Stimulated activated naive CD8-positive, alpha-beta T cell treated with anti-CD3 and anti-CD28 coated beads, Interleukin-15, Interleukin-2, amounts not matched to agents 100 U/mL and 50 U/mL, for 24 hours (primary cell): ENCODE results near the gene NAA10.

Experiments
- ATAC-seq: fragments of 150-1000 bp; cut with Tn5 transposase; one replicate; pipeline ENCODE4 v1.10.0; 2021
- DNase-seq: peaks from one replicate; pipeline ENCODE4 v3.0.0; 2021

The NAA10 gene

DNA sequence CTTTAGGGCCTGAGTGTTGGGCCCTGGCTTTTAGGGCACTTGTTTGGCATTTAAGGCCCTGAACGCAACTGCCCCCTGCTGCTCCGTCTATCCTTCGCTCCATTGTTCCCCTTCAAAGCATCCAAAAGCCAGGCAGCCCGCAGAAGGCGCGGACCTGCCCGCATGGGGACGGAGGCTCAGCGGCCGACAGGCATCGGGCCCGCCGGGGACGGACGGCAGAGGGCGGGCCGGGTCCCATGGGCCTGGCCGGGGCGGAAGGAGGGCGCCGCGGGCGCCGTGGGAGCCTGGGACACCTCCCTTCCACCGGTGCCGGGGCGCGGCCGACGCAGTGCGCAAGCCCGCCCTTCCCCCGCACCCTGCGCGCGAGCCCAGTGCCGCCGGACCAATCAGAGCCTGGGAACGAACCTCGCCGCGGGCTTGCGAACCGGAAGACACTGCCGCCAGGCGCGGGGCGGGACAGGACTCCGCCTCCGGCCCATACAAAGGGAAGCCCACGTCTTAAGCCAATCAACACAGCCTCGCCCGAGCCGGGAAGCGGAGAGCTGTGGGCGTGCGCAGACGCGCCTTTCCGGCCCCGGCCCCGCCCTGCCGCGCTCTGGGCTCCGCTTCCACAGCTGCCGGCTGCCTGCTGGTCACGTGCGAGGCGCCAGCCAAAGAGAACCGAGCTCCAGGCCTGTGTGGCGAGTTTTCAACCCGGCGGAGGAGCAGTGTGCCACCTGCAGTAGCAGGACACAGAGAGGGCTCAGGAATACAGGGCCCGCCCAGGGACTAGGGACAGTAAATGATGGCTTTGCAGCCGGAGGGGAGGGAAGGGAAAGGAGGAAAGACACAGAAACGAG is 6.7 kb downstream of the NAA10 start:
- ATAC-seq (peak; percentile 71), DNase-seq (peak; percentile 90)

DNA sequence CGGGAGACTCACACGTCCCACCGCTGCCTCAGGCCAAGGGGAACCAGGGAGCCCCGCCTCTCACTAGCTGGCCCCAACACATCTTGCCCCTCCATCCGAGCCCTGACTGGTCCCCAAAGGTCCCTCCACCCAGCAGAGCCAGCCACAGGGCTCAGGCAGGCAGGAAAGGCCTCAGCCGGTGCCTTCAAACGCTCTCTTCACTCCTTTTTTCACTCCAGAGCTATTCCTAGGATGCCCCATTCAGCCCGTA is 7.2 kb downstream of the NAA10 start:
- DNase-seq (no peak), ATAC-seq (peak; percentile 0)

DNA sequence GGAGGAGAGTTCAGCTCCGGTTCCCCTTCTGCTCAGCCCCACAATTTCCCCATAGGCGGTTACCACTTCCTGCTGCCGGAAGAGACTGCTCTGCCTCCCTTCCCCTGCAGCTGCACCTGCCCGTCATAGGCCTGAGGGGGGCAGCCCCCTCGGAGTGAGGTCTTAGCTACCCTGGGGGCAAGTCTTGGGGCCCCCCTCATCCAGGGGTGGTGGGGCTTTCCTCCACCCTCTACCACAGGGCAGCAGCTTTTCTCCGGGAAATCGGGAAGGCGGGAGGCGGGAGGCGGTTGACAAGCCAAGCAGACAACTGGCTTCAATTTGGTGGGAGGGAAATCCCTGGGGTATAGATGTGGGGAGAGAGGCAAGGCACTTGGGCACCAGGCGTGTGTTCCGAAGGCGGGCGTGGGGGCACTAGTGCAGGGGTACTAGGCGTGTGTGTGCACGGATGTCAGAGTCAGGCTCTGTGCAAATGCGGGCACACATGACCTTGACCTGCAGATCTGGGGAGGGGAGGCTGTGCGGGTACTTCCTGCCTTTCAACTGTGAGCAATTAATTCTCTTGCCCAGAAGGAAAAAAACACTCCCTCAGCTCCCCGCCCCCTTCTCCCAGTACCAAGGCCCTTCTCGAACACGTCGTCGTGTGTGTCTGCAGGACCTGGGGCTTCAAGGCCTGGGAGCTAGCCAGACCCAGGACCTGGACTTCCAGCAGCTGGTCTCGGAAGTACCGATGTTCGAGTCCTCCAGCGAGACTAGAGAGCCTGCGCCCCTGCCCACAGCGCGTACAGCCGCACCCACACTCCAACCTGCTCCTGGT is 7.8 kb downstream of the NAA10 start:
- DNase-seq = peak; percentile 76
- peak; percentile 47 for ATAC-seq

DNA sequence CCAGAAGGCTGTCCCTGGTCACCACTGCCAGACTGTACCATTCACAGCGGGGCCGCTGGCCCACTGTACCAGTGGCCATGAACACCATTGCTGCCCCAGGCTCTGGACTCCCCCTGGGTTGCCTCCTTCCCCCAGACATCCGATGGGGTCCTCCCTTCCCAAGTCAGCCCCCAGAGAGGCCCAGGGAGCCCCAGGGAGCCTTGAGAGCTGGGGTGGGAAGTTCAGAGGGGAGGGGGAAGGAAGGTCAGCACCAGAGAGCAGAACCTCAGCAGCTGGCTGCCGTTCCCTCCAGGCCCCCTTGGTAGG is 8.3 kb downstream of the NAA10 start:
- no peak for DNase-seq
- peak; percentile 1 for ATAC-seq

DNA sequence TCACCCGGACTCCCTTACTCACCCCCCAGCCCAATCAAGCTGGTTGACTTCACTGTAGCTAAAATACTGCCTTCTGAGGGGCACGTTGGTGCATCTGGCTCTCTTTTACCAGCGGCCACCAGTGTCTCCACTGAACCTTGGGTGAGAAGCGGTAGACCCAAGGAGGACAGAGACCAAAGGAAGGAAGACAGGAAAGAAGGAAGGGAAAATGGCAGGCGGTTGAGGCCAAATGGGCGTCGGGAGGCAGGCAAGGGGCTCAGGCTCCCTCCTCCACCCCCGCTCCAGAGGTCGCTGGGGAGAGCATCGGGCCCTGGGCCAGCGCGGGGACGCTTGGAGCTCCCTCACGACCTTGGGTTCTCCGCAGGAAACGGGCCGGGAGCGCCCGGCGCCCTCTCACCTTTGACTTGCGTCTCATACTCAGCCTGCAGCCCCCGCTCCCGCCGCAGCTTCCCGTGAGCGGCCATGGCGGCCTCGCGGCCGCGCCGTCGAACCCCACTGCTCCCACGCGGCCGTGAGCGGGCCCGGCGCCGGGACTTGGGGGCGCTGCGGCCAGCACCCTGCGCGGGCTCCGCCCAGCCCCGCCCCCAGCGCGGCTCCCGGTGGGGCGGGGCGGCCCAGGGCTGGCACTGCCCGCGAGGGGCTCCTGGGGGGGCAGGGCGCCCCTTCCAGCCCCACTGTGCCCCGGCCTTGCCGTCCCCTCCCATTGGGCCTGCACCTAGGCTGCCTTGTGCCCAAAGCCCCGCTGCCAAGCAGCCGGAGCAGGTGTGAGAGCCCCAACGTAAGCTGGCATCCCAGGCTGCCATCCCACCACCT is 8.9 kb downstream of the NAA10 start, which contains the start of gene ARHGAP4:
ARHGAP4 (minus strand) TSS at position 526 of the 813 bp plus-strand sequence; CDS start at position 464, 62 bp downstream.
- ATAC-seq = peak; percentile 9

DNA sequence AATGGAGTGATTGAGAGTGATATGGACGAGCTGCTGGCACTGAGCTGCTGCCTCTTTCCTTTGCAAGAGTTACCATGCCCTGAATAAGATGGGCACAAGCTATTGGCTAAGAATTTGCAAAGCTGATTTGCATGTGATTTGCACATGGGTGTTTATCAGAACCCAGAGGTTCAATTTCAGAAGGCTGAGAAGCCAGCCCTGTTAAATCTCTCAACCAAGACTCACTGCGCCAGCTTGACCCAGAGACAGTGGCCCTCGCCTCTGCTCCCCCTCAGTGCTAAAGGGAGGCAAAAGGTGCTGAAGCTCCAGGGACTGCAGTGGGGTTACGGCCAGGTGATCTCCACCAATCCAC is 9.5 kb downstream of the NAA10 start:
- ATAC-seq = no peak

More for the DNA sequence above, 8.9 kb downstream of the NAA10 start, which contains the start of gene ARHGAP4:
- peak; percentile 66 for DNase-seq

DNA sequence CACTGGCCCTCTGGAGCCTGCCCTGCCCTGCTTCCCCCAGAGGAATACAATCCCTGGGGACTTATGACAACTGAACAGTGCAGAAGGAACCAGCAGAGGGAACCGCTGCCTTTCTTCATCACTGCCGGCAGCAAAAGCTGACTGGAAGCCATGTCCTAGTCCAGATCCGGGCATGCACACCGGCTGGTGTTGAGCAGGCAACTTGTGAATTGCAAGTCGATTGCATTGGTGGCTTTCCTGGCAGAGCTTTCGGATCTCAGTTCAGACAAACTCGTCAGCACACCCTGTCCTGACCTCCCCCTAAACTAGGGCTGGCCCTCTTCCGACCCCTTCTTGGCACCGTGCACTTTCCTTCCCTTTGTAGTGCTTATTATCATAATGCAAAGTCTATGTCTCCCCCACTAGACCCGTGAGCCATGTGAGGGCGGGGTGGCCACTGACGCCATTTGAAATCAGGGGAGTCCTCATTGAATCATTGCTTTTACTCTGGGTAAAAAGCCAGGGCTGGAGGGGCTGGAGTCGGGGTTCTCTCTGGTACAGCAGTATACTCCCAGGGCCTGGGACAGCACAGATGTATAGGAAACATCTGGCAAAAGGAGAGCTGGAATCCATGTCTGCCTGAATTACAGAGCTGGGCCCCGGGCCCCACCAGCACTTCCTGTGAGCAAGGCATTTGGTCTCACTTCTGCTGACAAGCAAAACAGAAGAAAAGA is 10.5 kb downstream of the NAA10 start:
- DNase-seq = no peak

More for the DNA sequence above, 9.5 kb downstream of the NAA10 start:
- DNase-seq = no peak

DNA sequence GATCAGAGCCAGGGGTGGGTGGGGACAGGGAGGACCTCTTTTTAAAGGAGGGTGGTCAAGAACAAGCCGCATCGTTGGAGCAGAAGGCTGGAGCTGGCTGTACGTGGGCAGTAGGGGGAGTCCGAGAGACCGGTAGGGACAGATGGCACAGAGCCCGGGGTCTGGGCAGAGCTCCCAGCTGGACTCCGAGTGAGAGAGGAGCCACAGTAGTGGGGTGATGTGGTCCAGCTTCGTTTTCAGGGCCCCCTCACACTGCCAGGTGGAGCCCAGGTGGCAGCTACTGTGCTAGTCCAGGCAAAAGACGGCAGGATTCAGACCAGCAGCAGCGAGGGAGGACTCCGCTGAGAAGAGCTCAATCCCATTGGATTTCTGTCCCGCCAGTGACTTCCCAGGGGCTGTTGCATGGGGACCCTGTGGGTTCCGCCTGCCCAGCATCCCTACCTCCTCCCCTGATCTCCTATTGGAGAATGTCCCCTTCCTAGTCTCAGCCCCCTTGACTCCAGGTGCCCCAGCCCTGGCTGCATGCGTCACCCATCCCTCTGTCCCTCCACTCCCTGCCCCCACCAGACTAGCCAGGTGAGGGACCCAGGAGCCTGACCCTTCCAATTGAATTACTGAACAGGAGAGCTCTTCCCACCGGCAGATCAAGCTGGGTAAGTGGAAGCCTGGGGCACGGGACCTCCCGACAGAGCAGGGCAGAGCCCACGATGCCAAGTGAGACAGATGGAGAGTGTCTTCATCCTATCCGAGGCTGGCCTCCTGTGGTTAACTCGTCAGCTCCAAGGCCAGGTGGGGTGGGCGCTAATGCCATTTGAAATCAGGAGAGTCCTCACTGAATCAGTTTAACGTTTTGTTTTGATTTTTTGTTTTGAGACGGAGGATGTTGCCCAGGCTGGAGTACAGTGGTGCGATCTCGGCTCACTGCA is 11.6 kb downstream of the NAA10 start:
- DNase-seq (no peak), ATAC-seq (no peak)

More for the DNA sequence above, 10.5 kb downstream of the NAA10 start:
- ATAC-seq = no peak

DNA sequence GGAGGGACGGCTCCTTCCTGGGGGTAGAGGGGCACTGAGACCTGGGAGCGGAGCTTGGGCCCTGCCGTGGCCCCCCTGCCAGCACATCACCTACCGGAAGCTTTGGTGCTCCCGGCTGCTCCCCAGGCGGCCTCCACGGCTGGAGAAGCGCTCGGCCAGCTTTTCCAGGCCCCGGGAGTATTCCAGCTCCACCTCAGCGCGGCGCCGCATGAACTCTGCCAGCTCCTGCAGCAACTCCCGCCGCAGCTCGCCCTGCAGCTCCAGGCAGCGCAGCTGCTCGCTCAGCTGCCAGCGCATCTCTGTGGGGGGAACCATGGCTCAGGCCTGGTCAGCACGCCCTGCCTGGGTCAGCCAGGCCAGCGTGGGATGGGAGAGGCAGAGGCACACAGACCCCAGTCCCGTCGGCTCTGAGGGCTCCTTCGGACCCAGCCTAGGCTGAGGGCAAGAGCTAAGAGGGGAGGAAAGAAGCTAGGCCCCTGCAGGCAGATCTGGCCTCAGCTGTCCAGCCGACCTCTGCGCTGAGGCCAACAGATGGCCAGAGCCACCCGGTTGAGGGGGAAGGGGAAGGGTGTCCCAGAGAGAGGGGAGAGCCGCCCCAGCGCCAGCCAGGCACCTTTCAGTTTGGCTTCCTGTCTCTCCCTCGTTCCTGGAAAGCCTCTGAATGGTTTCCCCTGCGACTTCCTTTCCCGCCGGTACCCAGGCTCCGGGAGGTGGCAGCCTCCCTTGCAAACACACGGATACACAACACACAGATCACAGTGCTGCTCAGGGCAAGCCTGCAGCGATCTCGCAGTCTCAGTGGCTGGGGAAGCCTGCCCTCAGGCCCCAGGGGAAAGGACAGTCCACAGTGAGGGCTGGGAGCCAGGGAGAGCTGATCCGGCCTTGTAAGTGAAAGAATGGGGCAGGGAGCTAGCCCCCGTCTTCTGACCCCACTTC is 13.1 kb downstream of the NAA10 start:
- no peak for DNase-seq
- ATAC-seq = no peak

DNA sequence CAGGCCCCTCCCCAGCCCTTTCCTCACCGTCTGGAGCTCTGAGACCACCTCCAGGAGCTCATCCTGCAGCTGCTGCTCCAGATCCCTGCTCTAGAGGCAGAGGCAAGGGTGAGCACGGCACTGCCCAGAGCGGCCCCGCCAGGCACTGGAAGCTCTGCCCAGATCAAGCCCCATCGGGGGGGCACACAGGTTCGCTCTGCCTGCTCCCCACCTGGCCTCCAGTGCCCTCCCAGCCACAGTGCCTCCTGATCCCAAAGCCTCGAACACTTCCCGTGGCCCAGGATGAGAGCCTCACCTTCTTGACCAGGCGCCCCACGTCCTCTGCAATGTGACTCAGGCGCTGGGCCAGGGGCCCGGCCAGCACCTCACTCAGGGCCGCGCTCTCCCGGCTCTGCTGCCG is 13.8 kb downstream of the NAA10 start:
- ATAC-seq = no peak
- DNase-seq = no peak

DNA sequence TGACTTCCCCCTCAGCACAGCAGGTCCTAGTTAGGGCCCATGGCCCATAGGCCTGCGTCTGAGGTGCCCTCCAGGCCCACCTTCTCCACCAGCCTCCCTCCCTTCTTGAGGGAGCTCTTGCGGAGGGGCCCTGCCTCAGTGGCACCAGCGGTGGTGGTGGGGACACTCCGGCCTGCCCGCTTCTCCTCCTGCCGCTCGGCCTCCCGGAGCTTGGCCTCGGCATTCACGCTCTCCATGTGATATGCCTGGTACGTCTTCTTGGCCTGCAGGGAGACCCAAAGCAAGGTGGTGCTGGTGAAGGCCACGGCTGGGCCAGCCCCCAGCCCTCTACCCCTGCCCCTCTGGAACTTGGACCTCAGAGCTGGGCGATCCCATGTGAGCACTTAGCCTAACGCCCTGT is 14.3 kb downstream of the NAA10 start:
- no peak for DNase-seq
- no peak for ATAC-seq

DNA sequence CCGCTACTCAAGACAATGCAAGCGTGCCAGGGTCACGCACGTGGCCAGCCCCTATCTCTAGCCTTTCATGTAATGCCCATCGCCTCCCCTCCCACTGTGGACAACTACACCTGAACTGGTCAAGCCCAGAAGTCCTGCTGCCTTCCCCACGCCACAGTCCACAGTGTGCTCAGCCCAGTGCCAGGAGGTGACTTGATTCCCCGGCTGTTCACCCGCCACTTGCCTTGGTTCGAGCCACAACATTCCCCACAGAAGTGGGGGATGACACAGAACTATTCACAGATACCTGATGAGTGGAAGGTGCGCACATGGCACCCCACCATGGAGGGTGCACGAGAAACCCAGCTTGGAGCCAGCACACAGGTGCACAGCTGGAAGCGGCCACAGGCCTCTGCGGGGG is 15.6 kb downstream of the NAA10 start:
- ATAC-seq = no peak
- no peak for DNase-seq

DNA sequence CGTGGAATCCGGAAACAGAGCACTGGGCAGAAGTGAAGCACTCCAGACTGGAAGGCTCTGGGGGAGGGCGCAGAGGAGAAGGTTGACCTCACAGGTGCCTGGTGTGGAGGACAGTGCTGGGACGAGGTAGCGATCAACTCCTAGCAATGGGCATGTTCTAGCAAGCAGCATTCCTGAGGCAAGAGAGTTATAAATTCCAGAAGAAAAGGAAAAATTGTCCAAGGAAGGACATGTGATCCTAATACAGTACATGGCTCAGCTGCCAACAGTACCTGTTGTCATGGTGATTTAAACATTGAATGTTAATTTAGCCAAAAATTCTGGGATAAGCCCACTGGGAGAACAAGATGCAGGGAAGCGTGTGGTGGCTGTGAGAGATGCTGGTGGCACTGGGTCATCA is 17.0 kb downstream of the NAA10 start:
- no peak for ATAC-seq
- no peak for DNase-seq

DNA sequence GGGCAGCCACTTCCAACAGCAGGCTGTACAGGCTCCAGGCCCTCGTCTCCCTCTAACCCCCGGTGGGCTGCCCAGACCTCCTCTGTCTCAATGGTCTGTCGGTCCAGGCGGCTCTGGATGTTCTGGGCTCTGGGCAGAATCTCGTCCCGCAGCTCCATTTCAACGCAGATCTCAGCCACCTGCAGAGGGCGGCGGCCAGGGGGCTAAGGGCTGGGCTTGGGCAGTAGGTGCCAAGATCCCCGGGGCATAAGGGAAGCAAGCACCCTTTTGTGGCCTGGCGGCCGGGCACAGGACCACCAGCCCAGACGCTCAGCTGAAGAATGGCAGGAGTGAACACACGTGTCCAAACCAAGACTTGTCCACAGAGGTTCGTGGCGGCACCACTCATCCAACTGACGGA is 21.1 kb downstream of the NAA10 start:
- no peak for ATAC-seq

DNA sequence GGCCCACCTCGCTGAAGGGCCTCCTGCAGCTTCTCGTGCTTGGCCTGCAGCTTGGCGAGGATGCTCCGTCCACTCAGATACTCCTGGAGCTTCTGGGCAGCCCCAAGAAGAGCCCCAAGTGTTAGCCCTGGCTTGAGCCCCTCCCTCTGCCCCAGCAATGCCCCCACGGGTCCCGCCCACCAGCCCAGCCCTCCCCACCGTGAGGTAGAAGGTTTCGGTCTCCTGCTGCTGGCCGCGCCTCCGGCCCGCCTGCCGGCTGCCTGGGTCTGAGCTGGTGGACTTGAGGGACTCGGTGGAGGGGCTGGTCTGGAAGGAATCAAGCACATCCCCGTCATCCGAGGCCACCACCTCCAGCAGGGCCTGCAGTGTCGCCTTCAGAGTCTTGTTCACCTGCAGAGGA is 21.6 kb downstream of the NAA10 start:
- DNase-seq (no peak), ATAC-seq (no peak)

More for the DNA sequence above, 21.1 kb downstream of the NAA10 start:
- DNase-seq = no peak

DNA sequence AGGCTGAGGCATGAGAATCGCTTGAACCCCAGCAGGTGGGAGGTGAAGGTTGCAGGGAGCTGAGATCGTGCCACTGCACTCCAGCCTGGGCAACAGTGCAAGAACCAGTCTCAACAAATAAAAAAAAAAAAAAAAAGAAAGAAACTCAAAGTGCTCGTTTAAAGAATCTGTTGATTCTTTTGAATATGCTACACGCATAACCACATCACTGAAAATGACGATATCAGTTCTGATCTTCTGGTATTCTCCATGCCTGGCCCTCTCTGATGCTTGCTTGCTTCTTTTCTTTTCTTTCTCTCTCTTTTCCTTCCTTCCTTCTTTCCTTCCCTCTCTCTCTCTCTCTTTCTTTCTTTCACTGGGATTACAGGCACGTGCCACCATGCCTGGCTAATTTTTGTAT is 23.0 kb downstream of the NAA10 start:
- ATAC-seq (no peak), DNase-seq (no peak)

DNA sequence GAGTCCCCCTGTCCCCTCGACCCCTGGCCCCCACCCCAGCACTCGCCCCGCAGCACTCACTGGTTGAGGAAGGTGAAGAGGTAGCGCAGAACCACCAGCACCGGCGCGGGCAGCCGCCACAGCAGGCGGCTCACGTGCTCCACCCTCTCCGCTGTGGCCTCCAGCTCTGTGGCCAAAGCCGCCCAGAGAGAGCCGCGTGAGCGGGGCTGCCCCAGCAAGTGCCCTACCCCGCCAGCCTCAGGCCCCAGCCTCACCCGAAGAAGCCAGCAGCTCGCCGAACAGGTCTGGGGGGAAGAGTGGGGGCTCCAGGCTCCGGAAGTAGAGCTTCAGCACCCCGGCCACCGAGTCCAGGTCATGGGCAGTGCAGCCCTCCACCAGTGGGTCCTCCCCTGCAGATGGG is 24.4 kb downstream of the NAA10 start:
- ATAC-seq (no peak), DNase-seq (no peak)

DNA sequence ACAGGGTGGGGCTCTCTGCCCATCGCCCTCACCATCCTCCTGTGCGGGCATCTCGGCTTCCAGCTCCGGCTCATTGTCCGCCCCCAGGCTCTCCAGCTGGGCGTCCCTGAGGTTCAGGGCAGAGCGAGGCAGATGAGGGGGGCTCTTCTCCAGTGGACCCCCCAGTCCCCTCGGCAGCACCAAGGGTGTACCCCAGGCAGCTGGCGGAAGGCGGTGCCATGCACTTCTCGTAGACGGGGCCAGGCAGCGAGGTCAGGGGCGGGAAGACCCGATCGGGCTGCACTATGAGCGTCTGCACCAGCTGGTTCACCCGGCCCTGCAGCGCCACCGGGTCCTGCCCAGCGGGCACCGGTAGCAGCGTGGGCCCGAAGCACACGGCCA is 24.9 kb downstream of the NAA10 start:
- ATAC-seq = no peak

DNA sequence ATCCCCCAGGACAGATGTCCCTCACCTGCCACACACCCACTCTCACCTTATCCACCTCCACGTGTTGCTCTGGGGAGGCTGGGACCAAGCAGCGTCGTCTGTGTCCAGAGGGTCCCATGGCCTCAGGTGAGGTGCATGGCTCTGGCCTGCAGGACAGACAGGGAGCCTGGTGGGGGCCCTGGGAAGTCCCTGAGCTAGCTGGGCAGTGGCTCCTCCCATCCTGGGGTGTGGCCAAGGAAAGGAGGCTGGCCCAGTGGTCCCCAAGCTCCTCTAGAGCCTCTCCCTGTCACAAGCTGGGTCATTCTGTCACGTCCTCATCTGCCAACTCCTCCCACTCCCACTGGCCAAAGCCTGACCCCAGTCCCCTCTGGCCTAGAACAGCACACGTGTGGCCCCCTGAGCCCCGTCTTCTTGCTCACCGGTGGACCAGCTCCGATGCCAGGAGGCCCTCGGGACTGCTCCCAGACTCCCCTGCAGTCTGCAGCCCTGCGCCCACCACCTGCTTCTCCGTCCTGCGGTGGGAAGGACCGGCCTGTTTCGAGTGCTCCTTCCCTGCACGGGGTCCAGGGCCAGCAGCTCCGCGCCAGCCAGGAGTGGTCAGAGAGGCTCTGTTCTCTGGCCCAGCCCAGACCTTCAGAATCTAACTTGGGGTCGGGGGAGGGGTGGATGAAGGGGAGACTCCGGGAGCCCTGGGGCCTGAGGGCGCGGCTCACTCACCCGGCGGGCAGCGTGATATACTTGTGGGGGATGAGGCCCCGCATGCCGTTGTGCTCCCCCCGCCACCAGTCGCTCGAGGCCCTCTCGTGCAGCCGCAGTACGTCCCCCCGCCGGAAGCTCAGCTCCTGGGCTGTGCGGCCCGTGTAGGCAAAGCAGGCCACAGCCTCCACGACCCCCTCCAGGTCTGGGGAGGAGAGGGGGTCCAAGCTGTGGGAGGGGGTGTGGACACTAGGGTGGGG is 25.5 kb downstream of the NAA10 start:
- ATAC-seq = no peak

More for the DNA sequence above, 24.9 kb downstream of the NAA10 start:
- DNase-seq = no peak

More for the DNA sequence above, 25.5 kb downstream of the NAA10 start:
- DNase-seq = no peak
